Measurements from ENCODE around the gene TBC1D23.
"Not testable (repeated sequence)": the region's sequence is repeated elsewhere in the genome, so short reads cannot be mapped to it uniquely, and the experiment has no call there.

Gene TBC1D23

DNA sequence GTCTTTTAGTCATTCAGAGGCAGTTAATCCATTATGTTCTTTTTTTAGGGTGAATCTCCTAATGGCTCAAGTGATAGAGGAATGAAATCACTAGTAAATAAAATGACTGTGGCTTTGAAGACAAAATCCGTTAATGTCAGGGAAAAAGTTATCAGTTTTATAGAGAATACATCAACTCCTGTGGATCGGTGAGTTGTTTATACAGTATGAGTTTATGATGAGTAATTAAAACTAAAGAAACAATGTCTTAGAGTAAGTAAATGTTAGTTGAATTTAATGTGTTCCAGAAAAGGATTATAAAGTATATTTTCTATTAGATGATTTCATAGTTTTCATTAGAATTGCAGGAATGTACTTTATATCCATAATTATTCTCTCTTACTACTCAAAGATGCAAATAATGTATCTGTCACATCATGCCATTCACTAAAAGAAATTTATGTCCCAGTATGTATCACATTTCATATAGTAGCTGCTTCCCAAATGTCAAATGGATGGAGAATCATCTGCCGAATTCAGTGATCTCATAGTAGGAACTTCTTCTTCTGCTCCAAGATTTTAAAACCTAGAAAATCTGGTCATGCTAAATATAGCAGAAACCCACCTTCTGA, 49.7 kb downstream of the TBC1D23 start:
- DNase-seq: no peak

DNA sequence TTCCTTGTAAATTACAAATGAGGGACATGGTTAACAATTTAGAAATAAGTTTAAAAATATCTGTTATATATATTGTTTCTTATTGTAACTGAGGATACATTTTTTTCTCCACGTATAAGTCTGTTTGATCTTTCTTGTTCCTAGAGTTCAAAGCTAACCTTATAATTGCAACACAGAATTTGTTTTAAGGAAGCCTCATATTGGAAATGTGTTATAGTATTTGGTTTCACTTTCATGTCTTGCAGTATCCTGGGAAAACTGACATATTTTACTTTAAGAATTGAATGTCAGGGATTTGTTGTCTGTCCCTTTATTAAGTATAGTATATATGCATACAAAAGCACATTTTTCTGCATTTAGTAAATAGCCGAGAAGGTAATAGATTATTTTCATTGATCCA, 50.2 kb downstream of the TBC1D23 start:
- no peak for DNase-seq

DNA sequence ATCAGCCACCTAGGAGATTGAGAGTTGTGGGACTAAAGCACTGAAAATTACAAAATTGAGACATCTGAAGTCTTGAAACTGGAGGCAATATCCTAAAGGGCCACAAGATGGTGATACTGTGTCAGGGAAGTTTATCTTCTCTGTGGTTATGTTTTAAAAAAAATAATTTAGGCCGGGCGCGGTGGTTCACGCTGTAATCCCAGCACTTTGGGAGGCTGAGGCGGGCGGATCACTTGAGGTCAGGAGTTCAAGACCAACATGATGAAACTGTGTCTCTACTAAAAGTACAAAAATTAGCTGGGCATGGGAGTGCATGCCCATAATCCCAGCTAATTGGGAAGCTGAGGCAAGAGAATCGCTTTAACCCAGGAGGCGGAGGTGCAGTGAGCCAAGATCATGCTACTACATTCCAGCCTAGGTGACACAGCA, 55.9 kb downstream of the TBC1D23 start:
- peak in 2 of 3 experiments; percentile 5 to 57 for DNase-seq

GRCh38 chr3:100317912-100318311, 57.1 kb downstream of the TBC1D23 start:
- no peak for DNase-seq

DNA sequence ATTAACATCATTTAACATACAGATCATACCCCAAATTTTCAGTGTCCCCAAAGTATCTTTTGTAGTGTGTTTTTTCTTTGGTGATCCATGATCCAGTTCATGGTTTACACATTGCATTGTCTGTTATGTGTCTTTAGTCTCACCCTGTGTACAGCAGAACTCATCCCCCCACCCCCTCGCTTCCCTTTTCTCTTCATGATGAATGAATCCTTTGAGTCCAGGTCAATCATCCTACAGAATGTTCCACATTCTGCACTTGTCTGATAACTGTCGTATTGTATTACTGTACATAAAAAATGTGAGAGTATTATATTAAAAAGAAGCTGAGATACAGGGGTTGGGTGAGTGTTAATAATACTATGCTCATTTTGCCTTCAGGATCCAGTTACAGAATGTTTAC, 59.2 kb downstream of the TBC1D23 start:
- no peak for DNase-seq

DNA sequence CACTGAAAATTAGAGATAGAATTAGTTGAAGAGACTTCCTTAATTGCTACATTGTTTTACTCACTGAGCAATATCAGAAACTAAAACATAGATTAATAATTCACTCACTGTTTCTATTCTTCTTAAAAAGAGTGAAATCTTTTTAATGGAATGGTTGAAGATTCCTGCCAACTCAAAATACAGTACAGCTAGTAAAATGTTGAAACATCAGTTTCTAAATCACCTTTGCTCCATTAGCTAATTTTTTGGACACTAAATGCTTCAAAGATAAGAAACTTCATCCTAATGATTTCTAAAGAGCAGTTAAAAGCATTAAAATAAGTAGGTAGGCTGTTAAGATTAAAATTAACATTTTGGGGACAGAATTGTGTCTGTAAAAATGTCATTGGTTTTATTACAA, 63.3 kb downstream of the TBC1D23 start:
- DNase-seq: no peak

GRCh38 chr3:100325827-100326226, 65.0 kb downstream of the TBC1D23 start:
- DNase-seq: no peak

- DNase-seq: not testable (repeated sequence)
Measured at GRCh38 chr3:100327377-100327776, 66.6 kb downstream of the TBC1D23 start.

DNA sequence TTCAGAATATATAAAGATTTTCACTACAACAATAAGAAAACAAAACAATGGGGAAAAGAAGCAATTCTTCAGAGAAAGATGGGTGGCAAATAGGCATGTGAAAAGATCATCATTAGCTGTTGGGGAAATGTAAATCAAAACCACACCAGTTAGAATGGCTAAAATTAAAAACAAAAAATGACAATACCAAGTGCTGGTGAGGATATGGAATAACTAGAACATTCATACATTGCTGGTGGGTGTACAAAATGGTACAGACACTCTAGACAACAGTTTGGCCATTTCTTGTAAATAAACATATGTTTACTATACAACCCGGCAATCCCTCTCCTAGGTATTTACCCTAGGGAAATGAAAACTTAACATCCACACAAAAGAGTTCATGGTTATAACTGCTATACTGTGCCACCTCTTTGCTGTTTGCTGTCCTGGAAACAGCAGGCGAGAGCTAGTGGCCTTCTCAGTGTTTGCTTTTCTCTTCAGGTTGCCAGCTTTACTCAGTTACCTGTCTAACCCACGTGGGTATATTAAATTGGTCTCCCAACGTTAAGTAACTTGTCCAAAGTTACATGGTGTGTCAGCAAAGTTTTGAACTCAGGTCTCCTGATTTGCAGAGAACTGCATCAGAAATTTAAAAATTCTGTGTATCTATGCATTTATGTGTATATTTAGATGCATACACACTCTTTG, 69.2 kb downstream of the TBC1D23 start:
- peak in 1 of 3 experiments; percentile 7 for DNase-seq

DNA sequence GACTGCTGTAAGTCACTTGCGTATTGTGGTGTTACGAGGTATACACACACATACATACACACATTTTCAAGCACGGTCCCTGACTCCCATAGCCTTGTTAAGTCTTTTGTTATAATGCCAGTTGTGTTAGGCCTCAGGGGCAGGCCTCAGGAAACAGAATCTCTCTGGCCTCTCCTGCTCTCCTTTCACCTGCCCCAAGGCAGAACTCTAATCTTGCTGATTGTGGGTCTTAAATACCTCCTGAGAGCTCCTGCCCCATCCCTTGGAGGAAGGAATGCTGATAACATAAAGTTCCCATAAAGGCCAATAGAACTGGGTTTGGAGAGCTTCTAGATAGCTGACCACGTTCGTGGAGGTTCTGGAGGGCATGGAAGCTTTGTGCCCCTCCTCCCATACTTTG, 69.9 kb downstream of the TBC1D23 start:
- no peak for DNase-seq

DNA sequence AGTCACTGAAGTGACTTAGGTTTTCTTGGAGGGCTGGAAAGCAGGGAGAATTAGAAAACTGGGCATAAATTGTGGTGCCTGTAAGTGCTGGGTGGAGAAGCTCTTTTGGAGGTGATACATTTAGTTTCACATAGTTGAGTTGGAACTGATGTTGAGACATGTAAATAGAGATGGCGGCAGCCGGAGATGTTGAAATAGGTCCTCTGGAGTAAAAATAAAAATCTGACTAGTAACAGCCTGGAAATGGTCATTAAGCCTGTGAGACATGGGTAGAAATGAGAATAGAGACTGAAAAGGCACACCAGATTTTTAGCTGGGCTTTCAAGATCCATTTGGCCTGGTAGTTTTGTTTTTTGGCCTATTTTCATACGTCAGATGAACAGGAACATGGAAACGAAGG, 70.9 kb downstream of the TBC1D23 start:
- DNase-seq: no peak

DNA sequence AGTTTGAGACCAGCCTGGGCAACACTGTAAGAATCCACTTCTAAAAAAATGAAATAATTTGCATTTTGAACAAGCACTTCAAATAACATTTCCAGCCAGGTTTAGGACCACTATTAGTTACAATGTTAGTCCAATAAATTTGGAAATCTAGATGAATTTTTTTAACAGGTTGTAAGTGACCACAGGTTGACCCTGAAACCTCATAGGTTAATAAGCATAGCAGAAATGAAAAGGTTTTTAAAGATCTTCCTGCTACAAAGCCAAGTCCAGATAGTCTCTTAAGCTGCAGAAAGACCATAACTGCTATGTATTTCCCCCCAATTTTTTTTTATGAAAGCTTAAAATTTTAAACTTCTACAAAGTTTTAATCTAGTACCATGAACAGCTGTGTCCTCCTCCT, 72.3 kb downstream of the TBC1D23 start:
- no peak for DNase-seq

DNA sequence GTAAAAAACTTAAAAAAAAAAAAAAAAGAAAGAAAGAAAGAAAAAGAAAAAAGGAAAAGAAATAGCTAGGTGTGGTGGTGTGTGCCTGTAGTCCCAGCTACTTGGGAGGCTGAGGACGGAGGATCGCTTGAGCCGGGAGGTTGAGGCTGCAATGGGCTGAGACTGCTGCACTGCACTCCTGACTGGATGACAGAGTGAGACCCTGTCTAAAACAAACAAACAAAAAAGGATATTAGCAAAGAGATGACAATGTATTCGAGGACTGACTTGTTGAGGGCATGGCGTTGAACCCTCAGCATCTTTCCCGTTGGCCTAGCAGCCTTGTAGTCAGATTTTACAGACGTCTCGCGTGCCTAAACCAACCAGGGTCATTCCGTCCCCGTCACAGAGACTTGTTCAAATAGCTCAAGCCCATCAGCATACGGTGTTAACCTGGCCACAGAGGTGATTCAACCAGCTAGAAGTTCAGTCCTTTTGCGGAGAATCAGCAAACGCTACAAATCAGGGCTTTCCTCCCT, 73.2 kb downstream of the TBC1D23 start:
- peak in 1 of 3 experiments; percentile 47 for DNase-seq

- peak; percentile 86 to 90 (median 89) for DNase-seq
Measured at GRCh38 chr3:100334488-100335351, 73.9 kb downstream of the TBC1D23 start, which contains the start of gene NIT2. TSS of gene NIT2 (plus strand) at chr3:100334757. CDS start at chr3:100334792, 35 bp downstream.

DNA sequence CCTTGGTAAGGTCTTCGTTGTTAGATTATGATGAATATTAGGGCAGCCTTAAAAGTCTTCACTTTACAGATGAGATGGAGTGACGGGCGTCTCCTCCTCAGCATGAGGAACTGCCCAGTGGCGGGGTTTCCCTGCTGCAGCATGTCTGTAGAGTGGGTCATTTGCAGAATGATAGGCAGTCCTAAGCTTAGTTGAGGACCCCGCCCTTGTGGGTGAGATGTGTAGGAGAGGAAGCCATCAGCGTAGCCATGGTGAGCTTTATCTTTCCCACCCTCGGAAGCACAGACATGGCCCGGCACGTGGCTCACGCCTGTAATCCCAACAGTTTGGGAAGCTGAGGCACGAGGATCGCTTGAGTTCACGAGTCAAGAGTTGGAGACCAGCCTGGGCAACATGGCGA, 74.6 kb downstream of the TBC1D23 start:
- peak; percentile 14 to 50 (median 27) for DNase-seq

DNA sequence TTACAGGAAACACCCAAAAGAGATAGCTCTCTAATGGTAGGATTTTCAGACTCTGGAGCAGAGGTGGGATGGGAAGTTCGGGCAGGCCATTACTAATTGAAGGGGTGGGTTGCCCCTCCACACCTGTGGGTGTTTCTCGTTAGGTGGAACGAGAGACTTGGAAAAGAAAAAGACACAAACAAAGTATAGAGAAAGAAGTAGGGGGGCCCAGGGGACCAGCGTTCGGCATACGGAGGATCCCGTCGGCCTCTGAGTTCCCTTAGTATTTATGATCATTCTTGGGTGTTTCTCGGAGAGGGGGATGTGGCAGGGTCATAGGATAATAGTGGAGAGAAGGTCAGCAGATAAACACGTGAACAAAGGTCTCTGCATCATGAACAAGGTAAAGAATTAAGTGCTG, 75.4 kb downstream of the TBC1D23 start:
- DNase-seq: not testable (repeated sequence)

DNA sequence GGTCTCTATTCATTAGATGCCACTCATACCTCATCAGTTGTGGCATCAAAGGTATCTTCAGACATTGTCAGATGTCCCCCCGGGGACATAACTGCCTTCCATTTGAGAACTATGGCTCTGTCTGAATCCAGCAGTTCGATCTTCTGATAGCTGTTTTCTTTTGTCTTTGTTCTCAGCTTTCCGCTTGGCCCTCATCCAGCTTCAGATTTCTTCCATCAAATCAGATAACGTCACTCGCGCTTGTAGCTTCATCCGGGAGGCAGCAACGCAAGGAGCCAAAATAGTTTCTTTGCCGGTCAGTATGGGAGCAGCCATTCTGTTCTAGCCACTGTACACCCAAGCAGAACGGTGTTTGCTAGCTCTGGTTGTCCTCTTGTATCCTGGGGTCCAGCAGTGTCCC, 78.1 kb downstream of the TBC1D23 start:
- DNase-seq: no peak

DNA sequence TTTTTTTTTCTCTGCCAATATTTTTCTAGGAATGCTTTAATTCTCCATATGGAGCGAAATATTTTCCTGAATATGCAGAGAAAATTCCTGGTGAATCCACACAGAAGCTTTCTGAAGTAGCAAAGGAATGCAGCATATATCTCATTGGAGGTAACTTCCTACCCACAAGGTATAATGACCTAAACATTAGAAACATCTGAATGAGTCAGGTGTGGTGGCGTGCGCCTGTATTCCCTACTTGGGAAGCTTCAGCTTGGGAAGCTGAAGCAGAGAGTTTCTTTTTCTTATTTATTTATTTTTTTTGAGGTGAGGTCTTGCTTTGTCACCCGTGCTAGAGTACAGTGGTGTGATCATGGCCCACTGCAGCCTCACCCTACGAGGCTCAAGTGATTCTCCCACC, 79.0 kb downstream of the TBC1D23 start:
- DNase-seq: no peak

DNA sequence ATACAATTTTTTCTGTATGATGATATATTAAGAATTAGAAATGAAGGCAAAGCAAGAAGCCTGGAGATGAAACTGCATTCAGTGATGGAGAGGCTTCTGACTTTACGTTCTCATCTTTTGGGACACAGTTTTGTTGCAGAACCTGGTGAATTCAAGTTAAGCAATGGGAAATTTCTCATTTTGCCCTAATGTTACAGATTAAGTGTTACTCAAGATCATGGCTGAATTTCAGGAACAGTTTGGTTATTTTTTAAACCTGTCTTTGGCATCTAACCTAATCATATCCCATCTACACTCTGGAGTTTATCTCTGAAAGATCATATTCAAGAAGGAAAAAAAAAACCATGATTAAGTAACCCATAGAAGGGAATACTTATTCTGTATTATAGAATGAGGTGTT, 79.7 kb downstream of the TBC1D23 start:
- no peak for DNase-seq

DNA sequence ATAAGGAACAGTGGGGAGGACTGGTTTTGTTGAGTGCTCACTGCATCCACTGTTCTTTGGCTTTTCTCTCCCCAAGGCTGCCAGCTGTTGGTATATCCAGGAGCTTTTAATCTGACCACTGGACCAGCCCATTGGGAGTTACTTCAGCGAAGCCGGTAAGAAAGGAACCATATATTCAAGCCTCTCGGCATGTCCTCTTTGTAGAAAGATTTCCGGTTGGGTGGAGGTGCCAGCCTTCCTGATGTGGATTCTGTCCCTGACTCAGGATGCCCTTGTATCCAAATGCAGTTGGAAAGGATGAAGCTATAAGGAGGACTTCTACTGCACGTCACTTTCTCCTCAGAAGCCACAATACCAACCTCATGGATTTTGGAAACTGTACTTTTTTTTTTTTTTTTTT, 87.9 kb downstream of the TBC1D23 start:
- DNase-seq: no peak

GRCh38 chr3:100351770-100352169, 91.0 kb downstream of the TBC1D23 start:
- not testable (repeated sequence) for DNase-seq

DNA sequence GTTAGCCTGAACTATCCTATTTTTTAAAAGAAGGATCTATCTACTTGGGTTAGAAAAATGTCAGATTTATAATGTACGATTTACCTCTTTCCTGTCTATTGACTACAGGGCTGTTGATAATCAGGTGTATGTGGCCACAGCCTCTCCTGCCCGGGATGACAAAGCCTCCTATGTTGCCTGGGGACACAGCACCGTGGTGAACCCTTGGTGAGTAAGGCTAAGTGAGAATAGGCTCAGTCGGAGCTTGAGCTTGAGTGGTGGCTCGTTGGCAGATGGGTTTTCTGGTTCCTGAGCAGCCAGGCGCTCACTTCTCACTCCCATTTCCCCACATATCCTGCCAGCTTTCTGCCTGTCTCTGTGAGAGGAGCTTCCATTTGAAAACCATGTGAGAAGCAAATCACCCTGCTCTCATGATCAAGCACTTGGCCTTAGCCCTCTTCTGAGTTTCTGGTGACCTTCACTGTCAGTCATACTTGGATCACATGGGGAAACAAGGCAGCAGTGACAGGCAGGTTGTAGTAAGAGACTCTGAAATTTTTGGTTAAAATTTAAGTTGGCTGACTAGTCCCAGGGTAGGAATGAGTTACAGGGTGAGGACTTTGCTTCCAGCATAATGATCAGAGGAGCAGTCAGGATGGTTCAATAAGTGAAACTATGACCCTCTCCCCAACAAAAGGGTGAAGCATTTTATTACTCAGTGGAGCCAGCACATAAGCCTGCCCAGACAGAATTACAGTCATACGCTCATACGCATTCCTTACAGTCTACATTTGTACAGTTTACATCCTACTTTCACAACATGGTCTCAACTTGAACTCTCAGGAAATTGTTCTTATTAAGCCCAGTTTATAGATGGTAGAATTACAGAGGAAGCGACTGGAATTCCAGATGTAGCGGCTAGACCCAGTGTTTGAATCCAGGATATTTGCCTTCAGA, 91.8 kb downstream of the TBC1D23 start:
- no peak for DNase-seq
